HCT116 (cell line): ENCODE data around the gene FAR2. TPM values are rescaled to one million over a fixed set of nuclear protein-coding genes. Genes with fewer than 3 reads are reported as not detected.

ENCODE experiments used
- ATAC-seq: fragments of 200-7000 bp; cut with Tn5 transposase; 2 replicates; pipeline ENCODE4 v1.9.1; 2020; ENCODE audit warnings: mild to moderate bottlenecking, moderate library complexity
- BruUV-seq: library from RNA; stranded (reverse); fragments of 400-500 nt; replicated peaks from 2 replicates; lab custom pipeline; 2021; lab: Mats Ljungman, UMichigan
- CTCF ChIA-PET: fragments of 300-600 bp; sonication (Branson Sonifier 250); formaldehyde crosslinking; loops from one replicate; lab custom pipeline; 2021; ENCODE audit warnings: antibody characterized with exemption; lab: Charles Lee
- POLR2A ChIA-PET: fragments of 300-600, 350-600 bp; sonication (Branson Sonifier 250); formaldehyde crosslinking; loops from one replicate; lab custom pipeline; 2021; ENCODE audit warnings: antibody characterized with exemption; lab: Charles Lee
- RAD21 ChIA-PET, 2 experiments: fragments of 300-600 bp; sonication (Branson Sonifier 250); formaldehyde crosslinking; loops; one replicate each; lab custom pipeline; 2023; ENCODE audit warnings: low total read pairs in 2 of 2; ENCODE audit not compliant: uncharacterized antibody in 2 of 2, unreplicated experiment in 2 of 2, low non-redundant PET in 1 of 2; lab: Charles Lee
- DNase-seq: peaks from one replicate; pipeline ENCODE4 v3.0.0-alpha.2; 2010; ENCODE audit warnings: low read depth, low spot score
- H2AFZ ChIP-seq: fragments of 200-600 bp; shearing (Covaris generic), sonication (generic); 2 replicates; pipeline ENCODE4 v1.6.1; 2017; ENCODE audit warnings: low read depth, mixed run types, mixed read lengths, antibody characterized with exemption, low read length; ENCODE audit not compliant: poor library complexity, severe bottlenecking
- H3K27ac ChIP-seq: 2 replicates; pipeline ENCODE4 v1.5.1; 2012; ENCODE audit warnings: low read depth, low read length
- H3K27me3 ChIP-seq: fragments of 200-600 bp; sonication (generic); 2 replicates; pipeline ENCODE4 v1.6.1; 2016; ENCODE audit warnings: mixed run types, low read length, mixed read lengths; ENCODE audit not compliant: insufficient read depth
- H3K36me3 ChIP-seq, 2 experiments: fragments of 200-500 bp in 1 of 2; fragments of 200-600 bp in 1 of 2; sonication (Bioruptor generic) in 1 of 2; sonication (generic) in 1 of 2; 2 replicates each; pipeline versions ENCODE4 v1.5.1 to v1.6.1; 2014 to 2016; ENCODE audit warnings: low read length in 2 of 2, inconsistent platforms in 1 of 2, mixed read lengths in 1 of 2, mixed run types in 1 of 2; ENCODE audit not compliant: insufficient read depth in 2 of 2, control insufficient read depth in 1 of 2
- H3K4me1 ChIP-seq, 2 experiments: fragments of 200-600 bp in 1 of 2; sonication (generic) in 1 of 2; 2 replicates each; pipeline versions ENCODE4 v1.5.1 to v1.6.1; 2012 to 2017; ENCODE audit warnings: low read length in 2 of 2, inconsistent platforms in 1 of 2, mild to moderate bottlenecking in 1 of 2, mixed read lengths in 1 of 2, mixed run types in 1 of 2, moderate library complexity in 1 of 2; ENCODE audit not compliant: insufficient read depth in 2 of 2, control insufficient read depth in 1 of 2
- H3K4me2 ChIP-seq: fragments of 200-600 bp; sonication (generic); 2 replicates; pipeline ENCODE4 v1.6.1; 2017; ENCODE audit warnings: mixed run types, low read length, mixed read lengths
- H3K4me3 ChIP-seq, 2 experiments: fragments of 200-600 bp in 1 of 2; sonication (generic) in 1 of 2; replicated peaks in 1 of 2; 2 replicates each; pipeline ENCODE4 v1.5.1; 2011 to 2016; ENCODE audit warnings: low read length in 2 of 2, control low read depth in 1 of 2, low read depth in 1 of 2, mild to moderate bottlenecking in 1 of 2, mixed read lengths in 1 of 2, mixed run types in 1 of 2
- H3K79me2 ChIP-seq: fragments of 200-600 bp; sonication (generic); 2 replicates; pipeline ENCODE4 v1.6.1; 2017; ENCODE audit warnings: mild to moderate bottlenecking, mixed run types, low read length, moderate library complexity, mixed read lengths; ENCODE audit not compliant: insufficient read depth
- H3K9ac ChIP-seq: fragments of 200-600 bp; sonication (generic); 2 replicates; pipeline ENCODE4 v1.6.1; 2016; ENCODE audit warnings: low read length, mixed read lengths
- H3K9me2 ChIP-seq: fragments of 200-600 bp; sonication (generic), shearing (Covaris generic); 2 replicates; pipeline ENCODE4 v1.6.1; 2017; ENCODE audit warnings: mixed run types, mild to moderate bottlenecking, moderate library complexity; ENCODE audit not compliant: insufficient read depth
- H3K9me3 ChIP-seq, 2 experiments: fragments of 200-500 bp in 1 of 2; fragments of 200-600 bp in 1 of 2; sonication (Bioruptor generic) in 1 of 2; sonication (generic) in 1 of 2; 2 replicates each; pipeline ENCODE4 v1.6.1; 2014 to 2017; ENCODE audit warnings: low read length in 2 of 2, mixed read lengths in 2 of 2, inconsistent platforms in 1 of 2, low read depth in 1 of 2, mild to moderate bottlenecking in 1 of 2, mixed run types in 1 of 2, moderate library complexity in 1 of 2; ENCODE audit not compliant: control insufficient read depth in 1 of 2, insufficient read depth in 1 of 2
- H4K20me1 ChIP-seq: fragments of 200-600 bp; sonication (generic), shearing (Covaris generic); 2 replicates; pipeline ENCODE4 v1.6.1; 2017; ENCODE audit warnings: mixed run types, mild to moderate bottlenecking, moderate library complexity; ENCODE audit not compliant: insufficient read depth
- CBX3 ChIP-seq: IDR thresholded peaks from 2 replicates; pipeline ENCODE4 v1.6.1; 2012; ENCODE audit warnings: low read depth
- CEBPB ChIP-seq: IDR thresholded peaks from 2 replicates; pipeline ENCODE4 v1.6.1; 2012; ENCODE audit warnings: low read depth
- EGR1 ChIP-seq: IDR thresholded peaks from 2 replicates; pipeline ENCODE4 v1.6.1; 2012; ENCODE audit warnings: low read depth
- ELF1 ChIP-seq: IDR thresholded peaks from 2 replicates; pipeline ENCODE4 v1.6.1; 2012; ENCODE audit warnings: low read depth, borderline replicate concordance
- EZH2 ChIP-seq: fragments of 200-600 bp; sonication (generic); IDR thresholded peaks from 2 replicates; pipeline ENCODE4 v1.6.1; 2017; ENCODE audit warnings: antibody characterized with exemption, mixed run types
- EZH2phosphoT487 ChIP-seq: fragments of 200-600 bp; IDR thresholded peaks from 2 replicates; pipeline ENCODE4 v1.6.1; 2018; ENCODE audit warnings: antibody characterized with exemption, borderline replicate concordance
- FOSL1 ChIP-seq: IDR thresholded peaks from 2 replicates; pipeline ENCODE4 v1.6.1; 2012; ENCODE audit warnings: low read depth
- POLR2A ChIP-seq: IDR thresholded peaks from 2 replicates; pipeline ENCODE4 v1.7.0; 2011; ENCODE audit warnings: borderline replicate concordance; ENCODE audit not compliant: insufficient read depth, insufficient read length; ENCODE audit errors: extremely low read depth
- POLR2AphosphoS5 ChIP-seq: IDR thresholded peaks from 2 replicates; pipeline ENCODE4 v1.6.1; 2011; ENCODE audit warnings: mild to moderate bottlenecking, low read depth, low read length, moderate library complexity
- SRF ChIP-seq: IDR thresholded peaks from 2 replicates; pipeline ENCODE4 v1.6.1; 2012; ENCODE audit warnings: low read depth
- TCF7L2 ChIP-seq: IDR thresholded peaks from 2 replicates; pipeline ENCODE4 v1.7.0; 2011; ENCODE audit warnings: borderline replicate concordance, inconsistent platforms; ENCODE audit not compliant: insufficient read depth, insufficient read length; ENCODE audit errors: extremely low read depth
- ZFX ChIP-seq: fragments of 450-650 bp; IDR thresholded peaks from 2 replicates; pipeline ENCODE4 v1.6.1; 2017
- intact Hi-C: fragments of 100-400 bp; cut with micrococcal nuclease; formaldehyde crosslinking; loops from 2 replicates; pipeline ENCODE4 v1.10.0; 2022
- total RNA-seq: library from RNA; stranded (reverse); gene quantifications from one replicate; pipeline ENCODE4 v1.2.1, GENCODE V29; 2021; ENCODE audit not compliant: unreplicated experiment
- TF ChIP-seq, protein P1 (sequence below): IDR thresholded peaks from 2 replicates; pipeline ENCODE4 v1.6.1; 2012
- TF ChIP-seq, protein P2 (sequence below): IDR thresholded peaks from 2 replicates; pipeline ENCODE4 v1.6.1; 2012; ENCODE audit warnings: low read depth
- TF ChIP-seq, protein P3 (sequence below): IDR thresholded peaks from 2 replicates; pipeline ENCODE4 v1.6.1; 2011; ENCODE audit warnings: mild to moderate bottlenecking, low read length, moderate library complexity; ENCODE audit not compliant: insufficient replicate concordance; ENCODE audit errors: extremely low read depth

The FAR2 gene
- total RNA-seq, 1 experiment from 2014 or later = 9.7 TPM

GRCh38 chr12:29264424-29264823 is 115.3 kb downstream of the FAR2 start:
- H2AFZ ChIP-seq = no peak overlapping the region
- BruUV-seq = no TSS peak
- no peak overlapping the region for H3K4me2 ChIP-seq
- H3K9ac ChIP-seq = no peak overlapping the region
- H3K4me1 ChIP-seq = no peaks in the 10 kb centered on the region
- ChIA-PET POLR2A (no interaction called here), RAD21 (no interaction called here), CTCF (no interaction called here)
- H3K27ac ChIP-seq = no peak overlapping the region
- H3K79me2 ChIP-seq = no peaks in the 10 kb centered on the region
- ATAC-seq (no peak), DNase-seq (no peak)
- H3K9me2 ChIP-seq = no peaks in the 10 kb centered on the region
- H3K27me3 ChIP-seq = no peaks in the 10 kb centered on the region
- H3K9me3 ChIP-seq = no peaks in the 10 kb centered on the region
- H3K4me3 ChIP-seq = no peak overlapping the region
- H4K20me1 ChIP-seq = no peaks in the 10 kb centered on the region
- TF ChIP-seq, protein P1, sequence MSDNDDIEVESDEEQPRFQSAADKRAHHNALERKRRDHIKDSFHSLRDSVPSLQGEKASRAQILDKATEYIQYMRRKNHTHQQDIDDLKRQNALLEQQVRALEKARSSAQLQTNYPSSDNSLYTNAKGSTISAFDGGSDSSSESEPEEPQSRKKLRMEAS = no peak
- TF ChIP-seq EZH2 (no peak), FOSL1 (no peak), TCF7L2 (no peak), EGR1 (no peak), ZFX (no peak), POLR2AphosphoS5 (no peak), CBX3 (no peak), CEBPB (no peak), POLR2A (no peak), ELF1 (no peak), EZH2phosphoT487 (no peak), SRF (no peak)
- TF ChIP-seq, protein P2, sequence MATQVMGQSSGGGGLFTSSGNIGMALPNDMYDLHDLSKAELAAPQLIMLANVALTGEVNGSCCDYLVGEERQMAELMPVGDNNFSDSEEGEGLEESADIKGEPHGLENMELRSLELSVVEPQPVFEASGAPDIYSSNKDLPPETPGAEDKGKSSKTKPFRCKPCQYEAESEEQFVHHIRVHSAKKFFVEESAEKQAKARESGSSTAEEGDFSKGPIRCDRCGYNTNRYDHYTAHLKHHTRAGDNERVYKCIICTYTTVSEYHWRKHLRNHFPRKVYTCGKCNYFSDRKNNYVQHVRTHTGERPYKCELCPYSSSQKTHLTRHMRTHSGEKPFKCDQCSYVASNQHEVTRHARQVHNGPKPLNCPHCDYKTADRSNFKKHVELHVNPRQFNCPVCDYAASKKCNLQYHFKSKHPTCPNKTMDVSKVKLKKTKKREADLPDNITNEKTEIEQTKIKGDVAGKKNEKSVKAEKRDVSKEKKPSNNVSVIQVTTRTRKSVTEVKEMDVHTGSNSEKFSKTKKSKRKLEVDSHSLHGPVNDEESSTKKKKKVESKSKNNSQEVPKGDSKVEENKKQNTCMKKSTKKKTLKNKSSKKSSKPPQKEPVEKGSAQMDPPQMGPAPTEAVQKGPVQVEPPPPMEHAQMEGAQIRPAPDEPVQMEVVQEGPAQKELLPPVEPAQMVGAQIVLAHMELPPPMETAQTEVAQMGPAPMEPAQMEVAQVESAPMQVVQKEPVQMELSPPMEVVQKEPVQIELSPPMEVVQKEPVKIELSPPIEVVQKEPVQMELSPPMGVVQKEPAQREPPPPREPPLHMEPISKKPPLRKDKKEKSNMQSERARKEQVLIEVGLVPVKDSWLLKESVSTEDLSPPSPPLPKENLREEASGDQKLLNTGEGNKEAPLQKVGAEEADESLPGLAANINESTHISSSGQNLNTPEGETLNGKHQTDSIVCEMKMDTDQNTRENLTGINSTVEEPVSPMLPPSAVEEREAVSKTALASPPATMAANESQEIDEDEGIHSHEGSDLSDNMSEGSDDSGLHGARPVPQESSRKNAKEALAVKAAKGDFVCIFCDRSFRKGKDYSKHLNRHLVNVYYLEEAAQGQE = no peak
- TF ChIP-seq, protein P3, sequence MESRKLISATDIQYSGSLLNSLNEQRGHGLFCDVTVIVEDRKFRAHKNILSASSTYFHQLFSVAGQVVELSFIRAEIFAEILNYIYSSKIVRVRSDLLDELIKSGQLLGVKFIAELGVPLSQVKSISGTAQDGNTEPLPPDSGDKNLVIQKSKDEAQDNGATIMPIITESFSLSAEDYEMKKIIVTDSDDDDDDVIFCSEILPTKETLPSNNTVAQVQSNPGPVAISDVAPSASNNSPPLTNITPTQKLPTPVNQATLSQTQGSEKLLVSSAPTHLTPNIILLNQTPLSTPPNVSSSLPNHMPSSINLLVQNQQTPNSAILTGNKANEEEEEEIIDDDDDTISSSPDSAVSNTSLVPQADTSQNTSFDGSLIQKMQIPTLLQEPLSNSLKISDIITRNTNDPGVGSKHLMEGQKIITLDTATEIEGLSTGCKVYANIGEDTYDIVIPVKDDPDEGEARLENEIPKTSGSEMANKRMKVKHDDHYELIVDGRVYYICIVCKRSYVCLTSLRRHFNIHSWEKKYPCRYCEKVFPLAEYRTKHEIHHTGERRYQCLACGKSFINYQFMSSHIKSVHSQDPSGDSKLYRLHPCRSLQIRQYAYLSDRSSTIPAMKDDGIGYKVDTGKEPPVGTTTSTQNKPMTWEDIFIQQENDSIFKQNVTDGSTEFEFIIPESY = no peak
- no peaks in the 10 kb centered on the region for H3K36me3 ChIP-seq
- intact Hi-C loops = no loop called here
